Effector CD4-positive, alpha-beta T cell (primary cell): ENCODE measurements around the gene PRKCZ.
A peak's percentile ranks its signal among the peaks of the same experiment; 100 is the strongest.

ENCODE experiments used
- DNase-seq: peaks from one replicate; pipeline ENCODE4 v3.0.0-alpha.2; 2020

The PRKCZ gene

DNA sequence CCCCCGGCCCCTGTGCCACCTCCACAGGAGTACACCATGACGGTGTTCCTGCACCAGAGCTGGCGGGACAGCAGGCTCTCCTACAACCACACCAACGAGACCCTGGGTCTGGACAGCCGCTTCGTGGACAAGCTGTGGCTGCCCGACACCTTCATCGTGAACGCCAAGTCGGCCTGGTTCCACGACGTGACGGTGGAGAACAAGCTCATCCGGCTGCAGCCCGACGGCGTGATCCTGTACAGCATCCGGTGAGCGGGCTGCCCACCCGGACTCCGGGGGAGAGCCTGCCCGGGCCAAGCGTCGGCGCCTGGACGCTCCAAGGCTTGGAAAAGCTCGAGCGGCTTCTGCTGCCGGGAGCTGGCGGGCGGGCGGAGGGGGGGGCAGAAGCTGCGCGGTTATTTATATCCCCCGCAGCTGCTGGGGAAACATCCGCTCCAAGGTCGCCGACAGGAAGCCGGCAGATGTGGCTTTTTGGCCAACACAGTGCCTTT lies 24.7 kb upstream of the PRKCZ start:
- no peak for DNase-seq

DNA sequence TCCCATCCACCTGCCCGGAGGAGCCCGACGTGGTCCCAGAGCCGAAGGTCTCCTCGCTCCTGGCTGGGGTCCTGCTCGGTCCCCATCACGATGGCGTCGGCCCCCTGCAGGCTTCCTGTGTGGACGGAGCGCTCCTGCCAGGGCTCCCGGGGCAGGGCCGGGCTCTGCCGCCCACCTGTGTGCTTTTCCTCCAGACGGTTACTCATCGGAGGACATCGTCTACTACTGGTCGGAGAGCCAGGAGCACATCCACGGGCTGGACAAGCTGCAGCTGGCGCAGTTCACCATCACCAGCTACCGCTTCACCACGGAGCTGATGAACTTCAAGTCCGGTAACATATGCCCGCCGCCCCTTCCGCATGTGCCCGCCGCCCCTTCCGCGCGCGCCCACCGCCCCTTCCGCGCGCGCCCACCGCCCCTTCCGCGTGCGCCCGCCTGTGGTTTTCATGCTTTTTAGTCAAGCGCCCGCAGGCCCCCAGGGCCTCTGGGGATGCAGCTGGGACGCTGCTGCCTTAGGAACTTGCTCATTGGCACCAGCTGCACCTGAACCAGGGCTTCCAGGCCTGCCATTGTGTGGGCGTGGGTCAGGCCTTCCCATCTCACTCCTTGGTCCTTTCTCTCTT lies 22.1 kb upstream of the PRKCZ start:
- no peak for DNase-seq

- no peak for DNase-seq
Measured at GRCh38 chr1:2028870-2029560, 21.2 kb upstream of the PRKCZ start.

DNA sequence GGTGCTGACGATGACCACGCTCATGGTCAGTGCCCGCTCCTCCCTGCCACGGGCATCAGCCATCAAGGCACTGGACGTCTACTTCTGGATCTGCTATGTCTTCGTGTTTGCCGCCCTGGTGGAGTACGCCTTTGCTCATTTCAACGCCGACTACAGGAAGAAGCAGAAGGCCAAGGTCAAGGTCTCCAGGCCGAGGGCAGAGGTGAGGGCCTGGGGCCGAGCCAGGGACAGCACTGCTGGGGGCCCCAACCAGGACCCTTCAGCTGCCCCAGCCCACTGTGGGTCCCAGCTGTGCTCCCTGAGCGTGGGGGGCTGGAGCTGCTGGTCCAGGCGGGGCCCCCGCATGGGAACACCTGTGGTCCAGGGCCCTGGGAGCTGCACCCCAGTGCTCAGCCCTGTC lies 20.6 kb upstream of the PRKCZ start:
- no peak for DNase-seq

- no peak for DNase-seq
Measured at GRCh38 chr1:2030076-2030871, 19.9 kb upstream of the PRKCZ start.

- no peak for DNase-seq
Measured at GRCh38 chr1:2031546-2032540, 18.4 kb upstream of the PRKCZ start.

GRCh38 chr1:2032737-2033136 lies 17.5 kb upstream of the PRKCZ start:
- no peak for DNase-seq

DNA sequence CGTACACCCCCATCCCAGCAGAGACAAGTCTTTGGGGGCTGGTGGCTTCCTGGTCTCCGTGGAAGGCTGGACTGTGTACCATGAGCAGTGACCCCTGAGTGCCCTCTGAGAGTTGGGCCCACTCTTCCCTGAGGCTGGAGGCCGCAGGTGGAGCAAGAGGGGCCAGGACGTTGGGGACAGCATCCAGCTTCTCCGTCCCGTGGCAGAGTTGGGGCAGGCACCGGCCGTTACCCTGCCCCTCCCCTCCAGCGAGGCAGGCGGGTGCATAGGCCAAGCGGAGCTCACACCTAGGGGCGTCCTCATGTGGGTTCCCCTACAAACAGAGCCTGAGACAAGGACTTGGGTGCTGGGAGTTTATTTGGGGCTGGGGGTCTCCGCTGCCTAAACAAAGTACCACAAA lies 17.0 kb upstream of the PRKCZ start:
- no peak for DNase-seq

- no peak for DNase-seq
Measured at GRCh38 chr1:2036287-2036686, 13.9 kb upstream of the PRKCZ start.

- no peak for DNase-seq
Measured at GRCh38 chr1:2037314-2037979, 12.8 kb upstream of the PRKCZ start.

GRCh38 chr1:2038229-2038628 lies 12.0 kb upstream of the PRKCZ start:
- DNase-seq, result no peak

DNA sequence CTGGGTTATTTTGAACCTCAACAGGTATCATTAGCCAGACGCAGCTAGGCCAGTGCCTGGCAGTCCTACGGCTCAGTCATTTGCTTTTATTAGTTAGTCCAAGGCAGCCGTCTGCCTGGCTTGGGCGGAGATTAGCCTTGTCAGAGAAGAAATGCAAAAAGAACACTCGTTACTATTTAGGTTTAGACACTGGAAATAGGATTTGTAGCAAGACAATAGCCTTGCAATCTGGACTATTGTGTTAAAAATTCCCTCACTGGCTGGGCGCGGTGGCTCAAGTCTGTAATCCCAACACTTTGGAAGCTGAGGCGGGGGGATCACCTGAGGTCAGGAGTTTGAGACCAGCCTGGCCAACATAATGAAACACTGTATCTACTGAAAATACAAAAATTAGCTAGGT lies 11.0 kb upstream of the PRKCZ start:
- no peak for DNase-seq

GRCh38 chr1:2041305-2041704 lies 8.9 kb upstream of the PRKCZ start:
- DNase-seq, result no peak

- no peak for DNase-seq
Measured at GRCh38 chr1:2041887-2042286, 8.3 kb upstream of the PRKCZ start.

DNA sequence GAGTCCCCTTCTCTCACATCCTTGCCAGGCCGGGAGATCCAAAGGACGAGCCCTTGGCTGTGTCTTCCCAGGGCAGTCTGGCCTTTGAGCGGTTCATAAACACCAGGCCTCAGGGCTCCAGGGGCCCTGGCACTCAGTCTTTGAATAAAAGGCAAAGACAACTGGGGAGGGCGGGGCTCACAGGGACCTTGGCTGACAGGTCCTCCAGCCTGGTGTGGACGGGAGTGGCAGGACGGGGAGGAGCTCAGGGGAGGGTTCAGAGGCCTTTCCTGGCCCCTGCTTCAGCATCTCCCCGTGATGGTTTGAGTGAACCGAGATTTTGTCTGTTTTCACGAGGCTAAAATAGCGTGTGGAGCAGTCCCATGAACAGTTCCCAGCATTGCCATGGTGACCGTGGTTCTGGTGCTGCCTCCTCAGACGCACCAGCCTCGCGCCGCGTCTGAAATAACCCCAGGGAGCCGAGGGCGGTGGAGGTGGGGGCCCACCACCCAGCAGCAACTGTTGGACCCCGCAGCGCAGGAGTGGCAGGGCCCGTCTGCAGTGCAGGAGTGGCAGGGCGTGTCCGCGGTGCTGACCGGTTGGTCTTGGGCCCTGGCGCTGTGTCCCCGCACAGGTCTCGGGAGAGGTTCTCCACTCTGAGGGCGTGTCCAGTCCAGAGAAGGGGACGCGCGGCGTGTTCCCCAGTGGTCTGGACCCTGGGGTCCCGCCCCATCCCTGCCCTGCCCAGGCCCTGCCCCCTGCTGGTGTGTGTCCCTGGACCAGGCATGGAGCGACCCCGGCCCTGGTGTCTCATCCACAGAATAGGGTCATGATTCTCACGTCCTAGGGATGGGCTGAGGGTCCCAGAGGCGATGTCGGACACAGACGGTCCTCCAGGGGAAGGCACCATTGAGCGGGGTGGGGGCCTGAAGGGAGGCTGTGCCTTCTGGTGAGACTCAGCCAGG lies 7.1 kb upstream of the PRKCZ start:
- no peak for DNase-seq

- no peak for DNase-seq
Measured at GRCh38 chr1:2043886-2044285, 6.3 kb upstream of the PRKCZ start.

DNA sequence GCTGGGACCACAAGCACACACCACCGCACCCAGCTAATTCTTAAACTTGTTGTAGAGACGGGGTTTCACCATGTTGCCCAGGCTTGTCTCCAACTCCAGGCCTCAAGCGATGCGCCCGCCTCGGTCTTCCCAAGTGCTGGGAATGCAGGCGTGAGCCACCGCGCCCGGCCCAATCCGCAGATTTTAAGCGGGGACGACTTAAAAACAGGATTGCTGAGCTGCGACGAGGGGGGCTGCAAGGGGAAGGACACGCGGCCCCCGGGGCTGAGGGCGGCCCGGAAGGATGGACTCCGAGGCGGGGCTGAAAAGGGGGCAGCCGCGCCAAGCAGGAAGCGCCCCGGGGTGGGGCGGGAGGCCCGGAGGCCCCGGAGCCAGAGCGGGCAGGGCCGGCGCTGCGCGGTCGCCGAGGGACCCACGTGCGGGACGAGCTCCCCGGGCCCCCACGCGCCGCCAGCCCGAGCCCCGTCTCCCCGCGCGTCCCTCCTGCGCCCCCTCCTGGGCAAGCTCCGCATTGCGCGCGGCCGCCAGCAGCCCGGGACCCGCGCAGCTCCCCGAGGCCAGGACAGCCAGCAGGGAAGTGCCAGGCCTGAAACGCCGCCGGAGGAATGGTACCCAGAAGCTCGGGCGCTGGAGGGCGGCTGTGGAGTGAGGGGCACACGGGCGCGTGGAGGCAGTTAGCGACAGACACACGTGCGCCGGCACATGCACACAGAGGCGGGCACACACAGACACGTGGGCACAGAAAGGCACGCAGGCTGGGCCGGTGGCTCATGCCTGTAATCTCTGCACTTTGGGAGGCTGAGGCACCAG lies 5.5 kb upstream of the PRKCZ start:
- DNase-seq, result peak; percentile 70

GRCh38 chr1:2045468-2046173 lies 4.6 kb upstream of the PRKCZ start:
- DNase-seq, result no peak
